Colonic mucosa (tissue), 4 donors: ENCODE measurements around the gene CCT8. TPM values are rescaled to one million over a fixed set of nuclear protein-coding genes. Genes with fewer than 3 reads are reported as not detected.

Experiments
- DNase-seq: peaks from one replicate; pipeline ENCODE4 v3.0.0-alpha.2; 2020
- H3K27ac ChIP-seq: fragments of 200-600 bp; one replicate; pipeline ENCODE4 v1.8.0; 2021
- H3K27me3 ChIP-seq: fragments of 200-600 bp; one replicate; pipeline ENCODE4 v1.8.0; 2021
- H3K36me3 ChIP-seq: fragments of 200-600 bp; one replicate; pipeline ENCODE4 v1.8.0; 2021
- H3K4me1 ChIP-seq: fragments of 200-600 bp; one replicate; pipeline ENCODE4 v1.8.0; 2021; ENCODE audit warnings: mild to moderate bottlenecking
- H3K4me3 ChIP-seq: fragments of 200-600 bp; one replicate; pipeline ENCODE4 v1.8.0; 2021
- H3K9ac ChIP-seq, 2 donors: one replicate each; pipeline ENCODE4 v1.7.0; 2013; ENCODE audit warnings: control low read depth in 2 of 2, low read depth in 2 of 2, low read length in 2 of 2
- H3K9me3 ChIP-seq: fragments of 200-600 bp; one replicate; pipeline ENCODE4 v1.8.0; 2021
- intact Hi-C: fragments of 100-400 bp; cut with DNase I; formaldehyde crosslinking; loops from one replicate; pipeline ENCODE4 v1.14.1; 2022
- total RNA-seq, 2 donors: library from RNA; stranded (reverse); fragmentation: NEBNext Ultra II Directional in 1 of 2; extraction: Animal tissue kit (Norgen Biotek cat#: 25700) in 1 of 2; gene quantifications; one replicate each; pipeline ENCODE4 v1.2.1, GENCODE V29; 2021
- TF ChIP-seq, protein P1 (sequence below): fragments of 200-600 bp; IDR thresholded peaks from one replicate; pipeline ENCODE4 v1.8.0; 2022; ENCODE audit warnings: antibody characterized with exemption, mild to moderate bottlenecking
- donor health status: healthy.
- donor health status: DM: no; HTN: no; CAD: no.
- donor health status: DM: no; HTN: no; CAD: no.

The CCT8 gene
- total RNA-seq, 2 donors from 2014 or later: 106 to 190 TPM

DNA sequence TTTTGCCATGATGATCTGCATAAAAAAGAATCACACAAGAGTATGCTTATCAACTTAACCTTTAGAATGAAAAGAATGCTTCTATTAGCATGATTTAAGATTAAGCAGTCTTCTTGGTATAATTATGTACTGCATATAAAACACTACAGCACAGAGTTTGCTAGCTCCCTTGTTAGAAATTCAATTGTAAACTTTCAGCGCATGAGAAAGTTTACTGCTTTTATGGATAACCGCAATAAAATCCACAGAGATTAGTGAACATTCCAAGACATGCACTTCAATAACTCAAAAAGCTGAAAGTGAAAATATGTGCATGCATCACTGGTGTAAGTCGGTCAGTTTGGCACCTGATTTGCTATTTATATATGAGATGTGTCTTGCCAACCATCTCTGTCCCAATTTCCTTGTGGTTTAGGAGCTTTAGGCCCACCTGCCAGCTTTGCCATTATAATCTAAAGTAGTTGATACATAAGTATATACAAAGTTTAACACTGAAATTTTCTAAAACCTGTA is 16.9 kb downstream of the CCT8 start:
- Histone ChIP-seq H3K4me3 (no peak overlapping the region), H3K27me3 (no peaks in the 10 kb centered on the region), H3K4me1 (no peaks in the 10 kb centered on the region), H3K36me3 (peaks cover 7% of the 10 kb centered on the region), H3K27ac (no peak overlapping the region), H3K9me3 (no peaks in the 10 kb centered on the region), H3K9ac (no peak overlapping the region)
- TF ChIP-seq, protein P1, sequence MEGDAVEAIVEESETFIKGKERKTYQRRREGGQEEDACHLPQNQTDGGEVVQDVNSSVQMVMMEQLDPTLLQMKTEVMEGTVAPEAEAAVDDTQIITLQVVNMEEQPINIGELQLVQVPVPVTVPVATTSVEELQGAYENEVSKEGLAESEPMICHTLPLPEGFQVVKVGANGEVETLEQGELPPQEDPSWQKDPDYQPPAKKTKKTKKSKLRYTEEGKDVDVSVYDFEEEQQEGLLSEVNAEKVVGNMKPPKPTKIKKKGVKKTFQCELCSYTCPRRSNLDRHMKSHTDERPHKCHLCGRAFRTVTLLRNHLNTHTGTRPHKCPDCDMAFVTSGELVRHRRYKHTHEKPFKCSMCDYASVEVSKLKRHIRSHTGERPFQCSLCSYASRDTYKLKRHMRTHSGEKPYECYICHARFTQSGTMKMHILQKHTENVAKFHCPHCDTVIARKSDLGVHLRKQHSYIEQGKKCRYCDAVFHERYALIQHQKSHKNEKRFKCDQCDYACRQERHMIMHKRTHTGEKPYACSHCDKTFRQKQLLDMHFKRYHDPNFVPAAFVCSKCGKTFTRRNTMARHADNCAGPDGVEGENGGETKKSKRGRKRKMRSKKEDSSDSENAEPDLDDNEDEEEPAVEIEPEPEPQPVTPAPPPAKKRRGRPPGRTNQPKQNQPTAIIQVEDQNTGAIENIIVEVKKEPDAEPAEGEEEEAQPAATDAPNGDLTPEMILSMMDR: no peak
- intact Hi-C loops: loop anchor here (10.0 kb wide), 1 partner anchor 72 kb away; no protein-coding TSS in a partner anchor
- DNase-seq: no peak

GRCh38 chr21:29056005-29056404 is 17.4 kb downstream of the CCT8 start:
- no peak for DNase-seq
- Histone ChIP-seq H3K27me3 (no peaks in the 10 kb centered on the region), H3K4me3 (no peak overlapping the region), H3K9ac (no peak overlapping the region), H3K27ac (no peak overlapping the region), H3K36me3 (peaks cover 7% of the 10 kb centered on the region), H3K9me3 (no peaks in the 10 kb centered on the region), H3K4me1 (no peaks in the 10 kb centered on the region)
- TF ChIP-seq, protein P1: no peak
- intact Hi-C loops: loop anchor here (10.0 kb wide), 1 partner anchor 71 kb away; no protein-coding TSS in a partner anchor

DNA sequence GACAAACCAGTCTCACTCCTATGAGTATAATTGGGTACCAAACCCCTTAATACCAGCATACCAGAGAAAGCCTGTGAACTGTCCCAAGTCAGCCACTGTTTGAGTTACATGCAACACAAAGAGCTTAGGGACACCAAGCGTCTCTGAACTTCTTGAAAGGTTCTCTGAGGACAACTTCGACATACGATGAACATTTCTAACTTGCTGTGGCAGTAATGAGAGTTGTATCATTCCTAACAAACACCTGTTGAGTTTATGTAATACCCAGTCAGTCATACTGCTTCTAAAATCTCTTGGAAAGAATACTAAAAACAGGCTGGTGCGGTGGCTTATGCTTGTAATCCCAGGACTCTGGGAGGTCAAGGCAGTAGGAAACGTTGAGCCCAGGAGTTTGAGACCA is 18.4 kb downstream of the CCT8 start:
- no peak for DNase-seq
- H3K9me3 ChIP-seq: no peaks in the 10 kb centered on the region
- intact Hi-C loops: loop anchor here (10.0 kb wide), 1 partner anchor 70 kb away; no protein-coding TSS in a partner anchor
- H3K9ac ChIP-seq: no peak overlapping the region
- H3K4me3 ChIP-seq: no peak overlapping the region
- TF ChIP-seq, protein P1: no peak
- peaks cover 5% of the 10 kb centered on the region for H3K36me3 ChIP-seq
- H3K27ac ChIP-seq: no peak overlapping the region
- H3K4me1 ChIP-seq: no peaks in the 10 kb centered on the region
- no peaks in the 10 kb centered on the region for H3K27me3 ChIP-seq

- DNase-seq: no peak
- H3K27ac ChIP-seq: no peak overlapping the region
- intact Hi-C loops: loop anchor here (10.0 kb wide), 1 partner anchor 69 kb away; no protein-coding TSS in a partner anchor
- H3K9me3 ChIP-seq: no peaks in the 10 kb centered on the region
- TF ChIP-seq, protein P1: no peak
- H3K27me3 ChIP-seq: no peaks in the 10 kb centered on the region
- H3K36me3 ChIP-seq: peaks cover 5% of the 10 kb centered on the region
- no peak overlapping the region for H3K9ac ChIP-seq
- no peaks in the 10 kb centered on the region for H3K4me1 ChIP-seq
- H3K4me3 ChIP-seq: no peak overlapping the region
These were observed 19.8 kb downstream of the CCT8 start for GRCh38 chr21:29053656-29054055.

DNA sequence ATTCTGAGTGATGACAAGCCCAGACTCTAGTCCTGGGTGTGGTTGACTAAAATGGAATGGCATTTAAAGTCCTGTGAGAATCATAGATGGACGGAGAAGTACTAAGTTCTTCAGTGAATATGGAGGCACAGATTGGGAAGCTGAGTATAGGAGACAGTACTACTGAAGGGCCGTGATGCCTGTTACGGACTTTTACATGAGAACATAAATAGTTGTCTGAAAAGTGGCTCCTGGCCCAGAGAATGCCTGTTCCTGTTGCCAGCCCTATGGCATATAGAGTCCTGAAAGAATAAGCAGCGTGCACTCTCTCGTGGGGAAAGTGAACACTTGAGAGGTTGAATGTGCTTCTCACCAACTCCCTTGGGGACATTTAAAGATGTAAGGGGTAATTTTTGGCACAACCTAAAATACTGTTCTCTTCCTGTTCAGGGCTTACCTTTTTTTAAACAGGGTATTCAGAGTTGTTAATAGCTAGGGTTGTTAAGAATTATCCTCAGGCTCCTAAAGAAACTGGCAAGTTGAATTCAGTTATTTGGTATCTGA is 20.4 kb downstream of the CCT8 start:
- intact Hi-C loops: loop anchor here (10.0 kb wide), 1 partner anchor 68 kb away; no protein-coding TSS in a partner anchor
- no peak for DNase-seq
- TF ChIP-seq, protein P1: no peak
- Histone ChIP-seq H3K9ac (no peak overlapping the region), H3K27ac (no peak overlapping the region), H3K4me1 (no peaks in the 10 kb centered on the region), H3K27me3 (no peaks in the 10 kb centered on the region), H3K4me3 (no peak overlapping the region), H3K36me3 (peaks cover 5% of the 10 kb centered on the region), H3K9me3 (no peaks in the 10 kb centered on the region)
